Stimulated activated CD8-positive, alpha-beta memory T cell treated with anti-CD3 and anti-CD28 coated beads, Interleukin-2, amount 100 ng/mL, for 48 hours (primary cell): ENCODE data around the gene WNT3.

ENCODE experiments used
- DNase-seq, 2 donors: peaks; one replicate each; pipeline ENCODE4 v3.0.0-alpha.2; 2020; ENCODE audit warnings: low read depth in 2 of 2

The WNT3 gene

DNA sequence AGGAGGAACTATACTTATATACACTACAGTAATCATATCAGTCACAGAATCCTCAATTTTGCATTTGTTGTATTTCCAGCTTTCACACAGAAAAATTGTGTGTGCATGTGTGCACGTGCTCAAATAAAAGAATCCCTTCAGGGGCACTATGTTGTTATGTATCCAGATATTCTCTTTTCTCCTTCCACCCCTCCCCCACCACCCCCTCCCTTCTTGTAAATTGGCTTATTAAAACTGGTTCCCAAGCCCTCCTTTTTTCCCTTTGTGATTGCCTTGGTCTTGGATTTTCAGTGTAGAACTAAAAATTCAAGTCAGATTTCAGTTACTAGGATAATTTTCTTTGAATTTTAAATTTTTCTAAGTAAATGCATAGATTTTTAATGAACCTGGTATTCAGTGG is 86.3 kb downstream of the WNT3 start:
- no peak for DNase-seq

DNA sequence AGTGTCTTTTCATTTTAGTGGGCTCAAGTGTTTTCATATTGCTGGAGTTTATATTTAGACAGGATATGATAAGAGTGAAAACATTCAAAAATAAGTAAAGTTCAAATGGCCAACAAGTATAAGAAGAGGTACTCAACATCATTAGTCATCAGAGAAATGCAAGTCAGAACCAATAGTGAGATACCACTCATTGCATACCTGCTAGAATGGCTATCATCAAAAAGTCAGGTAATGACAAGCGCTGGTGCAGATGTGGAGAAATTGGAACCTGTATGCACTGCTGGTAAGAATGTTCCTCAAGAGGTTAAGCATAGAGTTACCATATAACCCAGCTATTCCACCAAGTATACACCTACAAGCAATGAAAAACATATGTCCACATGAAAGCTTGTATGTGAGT is 87.8 kb downstream of the WNT3 start:
- DNase-seq: no peak

DNA sequence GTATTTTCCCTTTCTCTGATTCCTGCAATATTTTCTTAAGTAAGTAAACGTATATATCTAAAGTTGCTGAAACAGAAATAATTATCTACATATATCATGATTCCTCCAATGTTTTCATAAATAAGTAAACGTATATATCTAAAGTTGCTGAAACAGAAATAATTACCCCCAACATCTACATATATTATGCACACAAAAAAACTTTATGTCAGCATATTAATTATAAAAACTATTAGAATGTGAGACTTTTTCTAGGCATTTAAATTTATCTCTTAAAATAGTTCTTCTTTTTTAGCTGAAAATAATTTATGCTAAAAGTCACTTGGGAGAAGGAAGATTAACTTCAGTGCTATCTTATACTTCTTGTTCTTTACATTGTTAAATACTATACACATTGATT is 88.5 kb downstream of the WNT3 start:
- no peak for DNase-seq

DNA sequence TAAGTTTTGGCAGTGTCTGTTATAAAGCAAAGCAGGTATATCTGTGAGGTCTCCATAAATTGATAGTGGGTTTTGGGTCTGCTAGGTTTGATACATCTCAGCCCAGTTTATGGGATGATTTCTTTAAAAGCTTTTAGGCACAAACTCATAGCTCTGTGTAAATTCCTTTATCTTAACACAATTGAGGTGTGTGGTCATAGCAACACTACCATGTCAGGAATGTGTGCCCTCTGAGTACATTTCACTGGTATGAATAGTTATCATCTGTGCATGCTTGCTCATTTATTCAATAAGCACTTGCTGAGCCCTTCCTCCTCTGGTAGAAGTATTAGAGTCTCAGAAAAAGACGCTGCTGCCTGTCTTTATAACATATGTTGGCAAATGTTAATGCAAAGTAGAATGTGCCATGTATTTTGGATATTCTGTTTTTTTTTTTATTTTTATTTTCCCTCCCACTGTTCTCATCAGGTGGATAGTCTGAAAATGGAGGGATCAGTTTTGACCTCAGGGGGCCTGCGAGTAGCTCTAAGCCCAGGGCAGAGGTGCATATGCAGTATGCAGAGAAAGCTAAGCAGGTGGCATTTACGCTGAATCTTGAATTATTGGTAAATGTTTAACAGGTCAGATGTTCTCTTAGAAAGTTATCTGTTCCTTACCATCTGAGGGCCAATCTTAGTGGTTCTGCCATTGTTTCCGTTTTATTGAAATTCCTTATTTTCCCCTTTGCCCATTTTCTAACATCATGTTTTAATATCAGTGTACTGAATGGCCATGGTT is 90.7 kb downstream of the WNT3 start:
- no peak for DNase-seq

DNA sequence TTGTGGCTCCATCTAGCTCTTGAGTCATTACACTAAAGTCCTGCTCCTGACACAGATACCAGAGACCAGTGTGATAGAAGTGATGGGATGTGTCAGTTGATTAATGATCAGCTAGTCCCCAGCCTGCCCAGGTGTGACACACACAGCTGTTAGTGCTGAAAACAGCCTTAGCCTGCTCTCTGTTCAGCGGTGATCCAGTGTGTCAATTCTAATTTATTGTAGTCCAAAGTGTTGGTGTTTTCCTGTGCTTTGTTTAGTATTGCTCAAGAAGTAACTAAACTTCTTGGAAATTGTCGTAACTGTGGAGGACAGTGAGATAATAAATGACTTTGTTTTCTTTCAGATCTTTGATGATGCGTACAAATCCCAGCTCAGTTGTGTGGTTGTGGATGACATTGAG is 92.3 kb downstream of the WNT3 start:
- DNase-seq: no peak

DNA sequence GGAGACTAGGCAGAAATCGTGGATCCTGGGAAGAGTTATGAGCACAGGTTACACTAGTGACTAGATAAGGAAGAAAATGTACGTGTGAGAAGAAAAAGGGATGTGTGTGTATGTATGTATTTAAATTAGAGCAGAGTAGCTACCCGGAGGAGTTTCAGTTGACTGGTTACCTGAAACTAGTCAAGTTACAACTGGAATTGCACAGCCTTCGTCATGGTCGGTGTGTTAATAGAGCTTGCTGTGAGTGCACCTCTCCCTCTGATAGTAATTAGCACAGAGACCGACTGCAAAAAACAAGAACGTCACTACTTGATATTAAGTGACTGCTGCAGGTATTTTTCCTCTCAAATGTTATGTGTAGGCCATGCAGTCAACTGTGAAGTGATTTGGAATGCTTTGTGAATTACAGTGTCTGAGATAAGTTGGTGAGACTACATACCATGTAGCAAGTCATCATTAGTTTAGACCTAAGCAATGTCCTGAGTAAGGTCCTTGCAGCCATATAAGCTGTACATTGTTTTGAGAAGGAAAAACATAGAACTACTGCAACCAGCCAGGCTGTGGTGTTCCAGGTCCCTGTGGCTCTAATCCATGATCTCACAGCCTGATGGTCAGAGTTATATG is 95.7 kb downstream of the WNT3 start:
- DNase-seq: no peak

DNA sequence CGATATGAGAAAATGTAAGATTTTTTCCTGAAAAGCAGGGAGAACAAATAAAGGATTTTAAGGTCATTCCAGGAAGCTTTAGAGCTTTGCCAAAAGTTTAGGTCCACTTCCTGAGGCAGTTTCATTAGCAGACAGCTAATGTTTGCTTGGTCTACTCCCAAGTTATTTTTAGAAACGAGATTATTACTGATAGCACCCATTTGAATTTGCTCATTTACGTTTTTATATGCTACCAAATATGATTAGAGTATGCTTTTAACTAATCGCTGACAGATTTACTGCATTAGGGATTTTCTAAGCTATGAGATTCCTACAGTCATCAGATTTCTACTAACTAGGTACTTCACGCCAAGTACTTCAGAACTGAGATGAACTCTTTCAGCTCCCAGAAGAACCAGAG is 98.1 kb downstream of the WNT3 start:
- no peak for DNase-seq

DNA sequence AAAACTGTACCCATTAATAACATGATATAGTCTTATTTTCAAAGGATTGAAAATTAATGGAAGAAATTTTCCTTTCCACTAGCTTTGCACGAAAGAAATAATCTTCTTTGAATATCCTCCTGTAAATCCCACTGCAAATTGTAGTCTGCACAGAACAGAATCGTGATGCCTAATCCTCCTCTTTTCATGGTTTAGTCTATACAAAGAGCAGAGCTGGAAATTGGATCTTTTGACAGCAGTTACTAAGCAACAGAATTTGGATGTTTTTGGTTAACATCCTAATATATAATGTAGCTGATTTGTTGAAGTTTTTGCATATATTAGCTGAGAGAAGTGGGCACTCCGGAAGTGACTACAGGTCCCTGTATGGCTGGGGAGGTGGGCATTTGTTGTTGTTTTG is 98.6 kb downstream of the WNT3 start:
- DNase-seq: no peak

DNA sequence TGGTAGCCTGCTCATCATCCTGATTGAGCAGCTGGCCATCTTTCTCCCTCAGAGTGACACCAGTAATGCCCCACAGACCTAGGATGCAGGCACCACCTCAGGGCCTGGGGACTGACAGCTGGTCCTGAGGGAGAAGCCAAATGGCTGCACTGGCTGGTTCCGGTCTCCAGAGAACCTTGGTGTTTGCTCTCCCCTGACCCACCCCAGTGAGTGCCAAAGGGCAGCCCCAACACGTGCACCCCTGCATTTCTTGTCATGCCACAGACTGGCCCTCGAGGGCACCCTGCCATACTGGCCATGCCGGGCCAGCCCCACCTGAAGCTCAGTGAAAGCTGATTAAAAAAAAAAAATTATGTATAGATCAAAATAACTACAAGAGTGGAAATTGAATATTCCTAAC is 100.5 kb downstream of the WNT3 start:
- DNase-seq: no peak
